Mesothelial cell of epicardium (in vitro differentiated cells): ENCODE data around the gene A3GALT2. TPM values are rescaled to one million over a fixed set of nuclear protein-coding genes. Genes with fewer than 3 reads are reported as not detected.

Experiments used
- DNase-seq, 2 experiments: peaks; one replicate each; pipeline ENCODE4 v3.0.0; 2021; ENCODE audit warnings: low spot score in 2 of 2; ENCODE audit not compliant: unreplicated experiment in 2 of 2
- H3K27ac Mint-ChIP-seq: 2 replicates; pipeline ENCODE4 v1.8.0; 2021; ENCODE audit warnings: mixed read lengths
- H3K27me3 Mint-ChIP-seq: 2 replicates; pipeline ENCODE4 v1.8.0; 2021; ENCODE audit warnings: low read depth, mixed read lengths
- H3K36me3 Mint-ChIP-seq: 2 replicates; pipeline ENCODE4 v1.8.0; 2021; ENCODE audit warnings: mixed read lengths
- H3K4me1 Mint-ChIP-seq: 2 replicates; pipeline ENCODE4 v1.8.0; 2021; ENCODE audit warnings: mixed read lengths
- H3K4me3 Mint-ChIP-seq: 2 replicates; pipeline ENCODE4 v1.8.0; 2021; ENCODE audit warnings: mild to moderate bottlenecking, moderate library complexity, mixed read lengths
- H3K9me3 Mint-ChIP-seq: 2 replicates; pipeline ENCODE4 v1.8.0; 2021; ENCODE audit warnings: mixed read lengths
- total RNA-seq: library from RNA; stranded (reverse); gene quantifications from 3 replicates; pipeline ENCODE4 v1.2.1, GENCODE V29; 2021
- TF ChIP-seq, protein P1 (sequence below): fragments of 200-600 bp; sonication (generic); IDR thresholded peaks from one replicate; pipeline ENCODE4 v1.5.0; 2021; ENCODE audit warnings: antibody characterized with exemption; ENCODE audit not compliant: unreplicated experiment

The A3GALT2 gene
- total RNA-seq, 1 donor from 2014 or later: 0.58 TPM

DNA sequence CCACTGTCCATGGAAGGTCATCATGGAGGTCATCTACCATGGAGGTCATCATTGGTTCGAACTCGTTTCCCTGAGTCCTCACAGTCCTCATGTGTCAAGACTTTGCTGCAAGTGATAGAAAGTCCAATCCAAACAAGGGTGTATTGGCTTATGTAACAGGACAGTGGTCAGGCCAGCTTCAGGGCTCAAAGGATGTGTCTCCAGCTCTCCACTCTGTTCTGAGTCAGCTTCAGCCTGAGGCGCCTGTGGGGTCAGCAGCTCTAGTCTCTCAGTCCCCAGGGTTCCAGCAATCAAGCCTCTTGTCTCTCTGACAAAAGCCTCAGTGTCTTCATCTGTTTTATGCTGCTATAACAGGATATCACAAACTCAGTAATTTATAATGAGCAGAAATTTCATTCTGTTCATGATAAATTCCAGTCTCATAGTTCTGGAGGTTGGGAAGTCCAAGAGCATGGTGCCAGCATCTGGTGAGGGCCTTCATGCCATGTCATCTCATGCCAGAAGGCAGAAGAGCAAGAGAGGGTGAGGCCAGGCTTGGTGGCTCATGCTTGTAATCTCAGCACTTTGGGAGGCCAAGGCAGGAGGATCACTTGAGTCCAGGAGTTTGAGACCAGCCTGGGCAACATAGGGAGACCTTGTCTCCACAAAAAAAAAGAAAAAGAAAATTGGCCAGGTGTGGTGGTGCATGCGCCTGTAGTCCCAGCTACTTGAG lies 19.5 kb downstream of the A3GALT2 start:
- peaks cover 56% of the 10 kb centered on the region for H3K36me3 Mint-ChIP-seq
- no peaks in the 10 kb centered on the region for H3K9me3 Mint-ChIP-seq
- no peaks in the 10 kb centered on the region for H3K27me3 Mint-ChIP-seq
- H3K4me1 Mint-ChIP-seq: peaks cover 19% of the 10 kb centered on the region
- no peak for DNase-seq
- TF ChIP-seq, protein P1, sequence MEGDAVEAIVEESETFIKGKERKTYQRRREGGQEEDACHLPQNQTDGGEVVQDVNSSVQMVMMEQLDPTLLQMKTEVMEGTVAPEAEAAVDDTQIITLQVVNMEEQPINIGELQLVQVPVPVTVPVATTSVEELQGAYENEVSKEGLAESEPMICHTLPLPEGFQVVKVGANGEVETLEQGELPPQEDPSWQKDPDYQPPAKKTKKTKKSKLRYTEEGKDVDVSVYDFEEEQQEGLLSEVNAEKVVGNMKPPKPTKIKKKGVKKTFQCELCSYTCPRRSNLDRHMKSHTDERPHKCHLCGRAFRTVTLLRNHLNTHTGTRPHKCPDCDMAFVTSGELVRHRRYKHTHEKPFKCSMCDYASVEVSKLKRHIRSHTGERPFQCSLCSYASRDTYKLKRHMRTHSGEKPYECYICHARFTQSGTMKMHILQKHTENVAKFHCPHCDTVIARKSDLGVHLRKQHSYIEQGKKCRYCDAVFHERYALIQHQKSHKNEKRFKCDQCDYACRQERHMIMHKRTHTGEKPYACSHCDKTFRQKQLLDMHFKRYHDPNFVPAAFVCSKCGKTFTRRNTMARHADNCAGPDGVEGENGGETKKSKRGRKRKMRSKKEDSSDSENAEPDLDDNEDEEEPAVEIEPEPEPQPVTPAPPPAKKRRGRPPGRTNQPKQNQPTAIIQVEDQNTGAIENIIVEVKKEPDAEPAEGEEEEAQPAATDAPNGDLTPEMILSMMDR: no peak
- no peak overlapping the region for H3K27ac Mint-ChIP-seq
- no peak overlapping the region for H3K4me3 Mint-ChIP-seq

DNA sequence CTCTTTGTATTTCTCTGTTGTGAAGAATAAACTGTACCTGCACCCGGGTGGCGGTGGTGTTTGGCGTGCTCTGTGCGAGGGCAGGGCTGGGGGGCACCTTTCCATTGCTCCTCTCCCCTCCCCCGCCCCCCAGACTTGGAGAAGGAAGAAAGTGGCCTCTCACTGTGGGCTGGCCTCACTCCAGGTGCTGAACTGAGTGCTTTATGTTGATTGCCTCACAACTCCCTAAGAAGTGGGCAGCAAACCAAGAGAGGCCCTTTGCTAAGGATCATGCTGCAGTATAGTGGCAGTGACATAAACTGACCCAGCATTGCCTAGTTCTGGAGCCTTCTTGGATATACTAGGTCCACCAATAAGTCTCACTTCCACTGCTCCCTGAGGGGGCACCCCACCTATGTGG lies 20.2 kb downstream of the A3GALT2 start:
- TF ChIP-seq, protein P1: no peak
- H3K4me3 Mint-ChIP-seq: no peak overlapping the region
- H3K9me3 Mint-ChIP-seq: no peaks in the 10 kb centered on the region
- H3K4me1 Mint-ChIP-seq: peaks cover 13% of the 10 kb centered on the region
- DNase-seq: no peak
- H3K36me3 Mint-ChIP-seq: peaks cover 60% of the 10 kb centered on the region
- peak overlapping the region; percentile 77 for H3K27ac Mint-ChIP-seq
- H3K27me3 Mint-ChIP-seq: no peaks in the 10 kb centered on the region

DNA sequence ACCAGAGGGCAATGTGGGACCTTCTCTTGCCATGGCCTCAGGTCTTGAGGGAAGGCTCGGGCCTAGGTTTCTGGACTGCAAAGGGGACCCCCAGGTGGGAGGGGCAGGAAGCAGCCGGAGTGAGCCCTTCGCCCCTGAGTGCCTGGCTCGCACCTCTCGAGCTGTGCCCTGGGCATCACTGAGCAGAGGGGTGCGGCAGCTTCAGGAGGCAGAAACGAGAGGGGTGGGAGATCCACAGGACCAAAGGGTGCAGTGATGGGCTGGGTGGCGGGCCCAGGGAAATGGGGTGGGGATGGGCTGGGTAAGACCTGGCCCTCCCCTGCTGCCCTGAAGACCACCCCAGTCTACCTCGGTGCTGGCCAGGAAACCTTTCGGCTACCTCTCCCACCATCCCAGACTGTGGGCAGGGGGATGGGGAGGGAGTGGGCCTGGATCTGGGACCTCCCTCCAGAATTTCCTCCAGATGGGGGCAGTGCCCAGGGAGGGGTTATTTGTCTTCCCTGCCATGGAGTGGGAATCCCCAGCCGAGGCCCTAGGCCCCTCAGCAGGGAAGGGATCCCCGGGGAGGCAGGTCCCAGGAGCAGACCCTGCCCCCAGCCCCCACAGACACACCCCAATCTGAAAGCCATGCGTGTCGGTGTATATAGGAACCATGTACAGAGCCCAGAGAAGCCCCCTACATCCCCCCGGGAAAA lies 21.3 kb downstream of the A3GALT2 start:
- Mint-ChIP-seq H3K27ac (no peak overlapping the region), H3K4me1 (peaks cover 11% of the 10 kb centered on the region), H3K9me3 (no peaks in the 10 kb centered on the region), H3K4me3 (no peak overlapping the region), H3K36me3 (peaks cover 63% of the 10 kb centered on the region), H3K27me3 (no peaks in the 10 kb centered on the region)
- TF ChIP-seq, protein P1: no peak
- DNase-seq: no peak

DNA sequence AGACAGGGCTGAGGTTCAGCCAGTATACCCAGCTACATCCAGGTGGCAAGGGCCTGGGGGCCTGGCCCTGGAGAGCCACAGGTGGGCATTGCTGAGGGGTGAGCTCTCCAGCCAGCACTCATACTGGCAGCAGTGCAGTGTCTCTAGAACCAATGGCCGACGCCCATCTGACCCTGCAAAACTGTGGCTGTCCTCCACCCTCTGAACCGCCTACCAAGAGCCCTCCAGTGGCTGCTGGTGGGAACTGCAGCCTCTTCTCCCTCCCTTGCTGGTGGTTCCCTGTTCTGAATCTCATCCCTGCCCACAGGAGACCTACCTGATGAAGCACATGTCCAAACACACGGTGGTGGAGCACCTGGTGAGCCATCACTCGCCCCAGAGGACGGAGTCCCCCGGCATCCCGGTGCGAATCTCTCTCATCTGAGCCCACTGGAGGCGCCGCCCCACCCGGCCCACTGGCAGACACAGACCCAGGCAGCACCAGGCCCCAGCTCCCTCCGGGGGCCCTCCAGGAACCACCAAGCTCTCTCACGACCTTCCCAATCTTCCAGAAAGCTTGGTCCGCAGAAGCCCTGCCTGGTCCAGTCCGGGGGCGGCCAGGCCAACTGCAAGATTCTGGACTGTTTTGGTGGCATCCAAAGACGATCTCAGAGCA lies 22.1 kb downstream of the A3GALT2 start:
- no peak overlapping the region for H3K4me3 Mint-ChIP-seq

DNA sequence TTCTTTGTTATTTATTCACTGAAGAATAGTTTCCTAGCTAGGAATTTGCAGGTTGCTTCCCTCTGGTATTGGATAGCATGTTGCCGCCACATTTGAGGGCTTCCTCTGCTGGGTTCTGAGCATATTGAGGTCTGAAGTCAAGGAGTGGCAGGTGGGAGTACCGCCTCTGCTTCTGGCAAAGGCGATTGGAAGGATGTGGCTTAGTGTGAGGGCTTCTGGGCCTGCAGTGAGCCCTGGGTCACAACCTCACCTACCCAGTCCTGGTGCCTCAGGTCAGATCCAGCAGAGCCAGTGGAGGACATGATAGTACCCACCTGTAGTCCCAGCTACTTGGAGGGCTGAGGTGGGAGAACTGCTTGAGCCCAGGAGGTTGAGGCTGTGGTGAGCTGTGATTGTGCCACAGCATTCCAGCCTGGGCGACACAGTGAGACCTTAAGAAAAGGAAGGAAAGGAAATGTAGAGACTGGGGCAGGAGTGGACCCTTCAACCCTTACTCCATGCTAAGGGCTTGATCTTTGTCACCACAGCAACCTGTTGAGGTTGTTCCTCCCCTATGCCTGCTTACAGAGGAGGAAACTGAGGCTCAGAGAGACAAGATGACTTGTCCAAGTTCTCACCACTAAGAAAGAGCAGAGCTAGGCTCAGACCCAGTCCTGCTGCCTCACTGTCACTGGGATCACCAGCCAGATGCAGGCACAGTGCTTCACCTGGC lies 22.8 kb downstream of the A3GALT2 start:
- no peak overlapping the region for H3K27ac Mint-ChIP-seq
- TF ChIP-seq, protein P1: no peak
- peaks cover 60% of the 10 kb centered on the region for H3K36me3 Mint-ChIP-seq

More for the DNA sequence above, 22.1 kb downstream of the A3GALT2 start:
- peaks cover 64% of the 10 kb centered on the region for H3K36me3 Mint-ChIP-seq
- H3K4me1 Mint-ChIP-seq: peaks cover 11% of the 10 kb centered on the region
- no peak overlapping the region for H3K27ac Mint-ChIP-seq
- DNase-seq: no peak
- no peaks in the 10 kb centered on the region for H3K27me3 Mint-ChIP-seq
- H3K9me3 Mint-ChIP-seq: no peaks in the 10 kb centered on the region
- TF ChIP-seq, protein P1: peak; percentile 76

More for the DNA sequence above, 22.8 kb downstream of the A3GALT2 start:
- H3K9me3 Mint-ChIP-seq: no peaks in the 10 kb centered on the region
- H3K27me3 Mint-ChIP-seq: no peaks in the 10 kb centered on the region
- H3K4me3 Mint-ChIP-seq: no peak overlapping the region
- H3K4me1 Mint-ChIP-seq: peaks cover 11% of the 10 kb centered on the region
- DNase-seq: no peak
